SK-N-MC (cell line): ENCODE measurements around the gene NOP14.
"Not testable (repeated sequence)": the region's sequence is repeated elsewhere in the genome, so short reads cannot be mapped to it uniquely, and the experiment has no call there.

ENCODE experiments used
- DNase-seq: peaks from one replicate; pipeline ENCODE4 v3.0.0-alpha.2; 2011; ENCODE audit warnings: low read depth, low spot score
- H3K27ac ChIP-seq: fragments of 200-600 bp; sonication (generic); 2 replicates; pipeline ENCODE4 v1.5.1; 2016; ENCODE audit warnings: mixed run types
- H3K36me3 ChIP-seq: fragments of 200-600 bp; sonication (generic); 2 replicates; pipeline ENCODE4 v1.6.1; 2017; ENCODE audit warnings: antibody characterized with exemption, low read length, mixed read lengths; ENCODE audit not compliant: insufficient read depth
- H3K4me3 ChIP-seq: fragments of 200-600 bp; sonication (generic); 2 replicates; pipeline ENCODE4 v1.5.1; 2016
- H3K9ac ChIP-seq: fragments of 200-600 bp; sonication (generic); 2 replicates; pipeline ENCODE4 v1.8.0; 2017; ENCODE audit warnings: mixed run types, mixed read lengths; ENCODE audit not compliant: insufficient read length
- H3K9me3 ChIP-seq: fragments of 200-600 bp; sonication (generic); 2 replicates; pipeline ENCODE4 v1.6.1; 2017; ENCODE audit warnings: low read depth, mild to moderate bottlenecking, antibody characterized with exemption, low read length, moderate library complexity, mixed read lengths
- EZH2 ChIP-seq: fragments of 200-600 bp; sonication (generic); IDR thresholded peaks from one replicate; pipeline ENCODE4 v1.6.1; 2017; ENCODE audit warnings: antibody characterized with exemption
- FOXP2 ChIP-seq: optimal IDR thresholded peaks from 2 replicates; pipeline ENCODE3; 2011; ENCODE audit warnings: mild to moderate bottlenecking, moderate library complexity; ENCODE audit not compliant: insufficient read depth; ENCODE audit errors: extremely low read length, control extremely low read depth
- POLR2AphosphoS5 ChIP-seq: IDR thresholded peaks from 2 replicates; pipeline ENCODE4 v1.6.1; 2012; ENCODE audit warnings: mild to moderate bottlenecking, low read depth, low read length, borderline replicate concordance

NOP14 gene

GRCh38 chr4:2964706-2965258, 1.6 kb upstream of the NOP14 start:
- H3K4me3 ChIP-seq: peak overlapping the region; percentile 98
- H3K9ac ChIP-seq: no peak overlapping the region
- H3K36me3 ChIP-seq: no peaks in the 10 kb centered on the region
- TF ChIP-seq POLR2AphosphoS5: no peak
- no peak for TF ChIP-seq EZH2
- no peak for TF ChIP-seq FOXP2
- DNase-seq: no peak
- no peaks in the 10 kb centered on the region for H3K9me3 ChIP-seq
- H3K27ac ChIP-seq: no peak overlapping the region

DNA sequence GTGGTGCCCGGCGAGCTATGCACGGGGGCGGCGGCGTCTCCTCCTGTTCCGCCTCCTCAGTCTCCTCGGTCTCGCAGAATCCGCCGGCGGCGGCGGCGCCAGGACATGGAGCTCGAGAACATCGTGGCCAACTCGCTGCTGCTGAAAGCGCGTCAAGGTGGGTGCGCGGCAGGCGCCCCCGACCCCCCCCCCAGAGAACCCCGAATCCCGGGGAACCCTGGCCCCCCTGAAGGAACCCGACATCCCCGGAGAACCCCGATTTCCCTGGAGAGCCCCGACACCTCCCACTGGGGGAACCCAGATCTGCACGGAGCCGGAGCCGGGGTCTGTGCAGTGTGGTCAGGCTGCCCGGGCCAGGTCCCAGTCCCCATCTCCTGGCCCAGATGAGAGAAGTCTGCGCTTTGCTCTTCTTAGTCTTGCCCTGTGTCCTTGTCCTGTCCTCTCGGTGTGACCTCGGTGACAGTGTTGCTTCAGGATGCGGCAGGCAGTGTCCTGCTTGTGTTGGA, 813 bp upstream of the NOP14 start:
- Histone ChIP-seq H3K4me3 (peak overlapping the region; percentile 98), H3K9ac (peak overlapping the region; percentile 72), H3K9me3 (no peaks in the 10 kb centered on the region), H3K36me3 (peaks cover 5% of the 10 kb centered on the region; the same call in 1 of the 2 replicates), H3K27ac (no peak overlapping the region)
- DNase-seq: no peak
- no peak for TF ChIP-seq POLR2AphosphoS5
- no peak for TF ChIP-seq EZH2
- no peak for TF ChIP-seq FOXP2

GRCh38 chr4:2962614-2963174, 512 bp downstream of the NOP14 start:
- H3K9me3 ChIP-seq: no peaks in the 10 kb centered on the region
- no peak for DNase-seq
- H3K9ac ChIP-seq: peak overlapping the region; percentile 95
- H3K27ac ChIP-seq: peak overlapping the region; percentile 70; the same call in 1 of the 2 replicates
- peak overlapping the region; percentile 98 for H3K4me3 ChIP-seq
- peaks cover 19% of the 10 kb centered on the region for H3K36me3 ChIP-seq
- TF ChIP-seq EZH2: no peak
- TF ChIP-seq POLR2AphosphoS5: no peak
- no peak for TF ChIP-seq FOXP2

GRCh38 chr4:2961811-2962441, 1.3 kb downstream of the NOP14 start:
- no peak for DNase-seq

GRCh38 chr4:2961421-2961810, 1.8 kb downstream of the NOP14 start:
- no peak for TF ChIP-seq EZH2
- no peak for TF ChIP-seq POLR2AphosphoS5
- TF ChIP-seq FOXP2: no peak
- Histone ChIP-seq H3K9ac (peak overlapping the region; percentile 95), H3K9me3 (no peaks in the 10 kb centered on the region), H3K36me3 (peaks cover 31% of the 10 kb centered on the region), H3K4me3 (peak overlapping the region; percentile 98), H3K27ac (peak overlapping the region; percentile 0; the same call in 1 of the 2 replicates)
- no peak for DNase-seq

More at GRCh38 chr4:2961811-2962441, 1.3 kb downstream of the NOP14 start:
- peaks cover 26% of the 10 kb centered on the region for H3K36me3 ChIP-seq
- H3K9ac ChIP-seq: peak overlapping the region; percentile 95
- no peaks in the 10 kb centered on the region for H3K9me3 ChIP-seq
- H3K4me3 ChIP-seq: peak overlapping the region; percentile 98
- H3K27ac ChIP-seq: no peak overlapping the region
- no peak for TF ChIP-seq EZH2

DNA sequence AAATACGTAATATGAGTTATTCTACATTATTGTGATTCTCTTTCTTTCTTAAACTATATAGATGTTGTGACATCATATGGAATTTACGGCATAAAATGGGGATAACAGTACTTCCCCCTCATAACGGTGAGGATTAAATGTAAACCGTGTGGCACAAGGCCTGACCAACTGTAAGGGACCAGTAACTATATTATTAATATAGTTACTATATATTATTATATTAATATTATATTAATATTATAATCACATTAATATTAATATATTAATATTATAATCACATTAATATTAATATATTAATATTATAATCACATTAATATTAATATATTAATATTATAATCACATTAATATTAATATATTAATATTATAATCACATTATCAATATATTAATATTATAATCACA, 2.8 kb downstream of the NOP14 start:
- not testable (repeated sequence) for DNase-seq, H3K9ac ChIP-seq, H3K27ac ChIP-seq, H3K9me3 ChIP-seq, H3K4me3 ChIP-seq
- H3K36me3 ChIP-seq: peaks cover 40% of the 10 kb centered on the region

GRCh38 chr4:2958446-2958845, 4.8 kb downstream of the NOP14 start:
- Histone ChIP-seq H3K9ac (no peak overlapping the region), H3K27ac (no peak overlapping the region), H3K4me3 (no peak overlapping the region), H3K9me3 (no peaks in the 10 kb centered on the region), H3K36me3 (peaks cover 56% of the 10 kb centered on the region)
- no peak for DNase-seq
- TF ChIP-seq FOXP2: no peak
- TF ChIP-seq EZH2: no peak
- no peak for TF ChIP-seq POLR2AphosphoS5

DNA sequence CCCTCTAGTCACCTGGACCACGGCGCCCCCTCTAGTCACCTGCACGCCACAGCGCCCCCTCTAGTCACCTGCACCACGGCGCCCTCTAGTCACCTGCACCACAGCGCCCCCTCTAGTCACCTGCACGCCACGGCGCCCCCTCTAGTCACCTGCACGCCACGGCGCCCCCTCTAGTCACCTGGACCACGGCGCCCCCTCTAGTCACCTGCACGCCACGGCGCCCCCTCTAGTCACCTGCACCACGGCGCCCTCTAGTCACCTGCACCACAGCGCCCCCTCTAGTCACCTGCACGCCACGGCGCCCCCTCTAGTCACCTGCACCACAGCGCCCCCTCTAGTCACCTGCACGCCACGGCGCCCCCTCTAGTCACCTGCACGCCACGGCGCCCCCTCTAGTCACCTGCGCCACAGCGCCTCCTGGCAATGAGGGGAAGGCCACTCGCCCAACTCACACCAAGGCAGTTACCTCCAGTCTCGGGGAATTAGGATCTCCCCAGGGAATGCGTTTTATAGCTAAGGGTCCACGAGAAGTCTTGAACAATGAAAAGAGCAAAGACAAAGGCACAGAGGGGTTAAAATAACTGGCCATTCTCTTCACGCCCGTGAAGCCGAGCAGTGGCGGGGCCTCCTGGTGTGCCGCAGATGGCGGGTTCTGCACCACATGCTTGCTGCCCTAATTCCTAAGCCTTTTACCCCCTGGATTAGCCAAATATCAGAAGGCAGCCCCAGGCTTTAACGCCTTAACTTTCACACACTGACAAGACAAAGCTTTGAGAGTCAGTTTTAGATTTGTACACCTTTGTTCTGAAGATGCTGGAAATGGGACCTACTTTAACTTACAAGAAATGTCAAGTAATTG, 7.8 kb downstream of the NOP14 start:
- not testable (repeated sequence) for DNase-seq, H3K4me3 ChIP-seq, H3K9me3 ChIP-seq, H3K9ac ChIP-seq, H3K27ac ChIP-seq
- H3K36me3 ChIP-seq: peaks cover 86% of the 10 kb centered on the region
